K562 (cell line): ENCODE results near the gene PTPN9. TPM values are rescaled to one million over a fixed set of nuclear protein-coding genes. Genes with fewer than 3 reads are reported as not detected.

Source experiments
- ATAC-seq: fragments of 200-7000 bp; cut with Tn5 transposase; 3 replicates; pipeline ENCODE4 v1.9.1; 2020; ENCODE audit warnings: moderate library complexity
- BruUV-seq: library from RNA; stranded (reverse); fragments of 400-500 nt; replicated peaks from 2 replicates; lab custom pipeline; 2021; lab: Mats Ljungman, UMichigan
- CTCF ChIA-PET: fragments of 300-600 bp; formaldehyde crosslinking; extraction: SDS; loops from one replicate; lab custom pipeline; 2021; ENCODE audit warnings: low intra/inter-chr PET ratio; lab: Yijun Ruan, JAX
- POLR2A ChIA-PET: fragments of 300-600, 350-650 bp; sonication (Branson Sonifier 250); formaldehyde crosslinking; extraction: SDS; loops from one replicate; lab custom pipeline; 2021; ENCODE audit warnings: antibody characterized with exemption, inconsistent platforms; lab: Yijun Ruan, JAX
- DNase-seq, 4 experiments: peaks; one replicate each; pipeline versions ENCODE4 v3.0.0 to v3.0.0-alpha.2; 2011 to 2018; ENCODE audit warnings: low spot score in 3 of 4, mixed read lengths in 3 of 4; ENCODE audit errors: extremely low read depth in 1 of 4
- FAIRE-seq: peaks from 2 replicates; lab custom pipeline; 2011; peaks lifted over from hg19 to GRCh38; lab: Jason Lieb, UNC
- H2AFZ ChIP-seq: 2 replicates; pipeline ENCODE4 v1.6.0; 2011; ENCODE audit warnings: low read depth, low read length, control low read depth, inconsistent platforms
- H3K27ac ChIP-seq: fragments of 200-600 bp; 3 replicates; pipeline ENCODE4 v1.8.0; 2011; ENCODE audit warnings: low read depth, mild to moderate bottlenecking, control low read depth, inconsistent platforms, low read length, moderate library complexity, mixed read lengths; ENCODE audit errors: extremely low read depth
- H3K27me3 ChIP-seq, 2 experiments: fragments of 300-600 bp in 1 of 2; 2 replicates in 1 of 2; 3 replicates in 1 of 2; pipeline versions ENCODE4 v1.6.0 to v1.8.0; 2011; ENCODE audit warnings: inconsistent platforms in 2 of 2, low read length in 2 of 2, mild to moderate bottlenecking in 1 of 2, mixed read lengths in 1 of 2, moderate library complexity in 1 of 2; ENCODE audit not compliant: control insufficient read depth in 2 of 2, insufficient read depth in 2 of 2
- H3K36me3 ChIP-seq: fragments of 300-600 bp; 3 replicates; pipeline ENCODE4 v1.8.0; 2011; ENCODE audit warnings: mild to moderate bottlenecking, low read length, inconsistent platforms; ENCODE audit not compliant: control insufficient read depth, insufficient read depth
- H3K4me1 ChIP-seq, 2 experiments: fragments of 200-600 bp in 1 of 2; replicated peaks in 1 of 2; 2 replicates in 1 of 2; 3 replicates in 1 of 2; pipeline versions ENCODE4 v1.5.1 to v1.8.0; 2011; ENCODE audit warnings: inconsistent platforms in 2 of 2, low read length in 2 of 2, mild to moderate bottlenecking in 1 of 2, mixed read lengths in 1 of 2, moderate library complexity in 1 of 2; ENCODE audit not compliant: control insufficient read depth in 2 of 2, insufficient read depth in 2 of 2
- H3K4me2 ChIP-seq: 2 replicates; pipeline ENCODE4 v1.6.1; 2011; ENCODE audit warnings: low read length, control low read depth, inconsistent platforms, mixed read lengths; ENCODE audit not compliant: insufficient read depth
- H3K4me3 ChIP-seq: fragments of 200-600 bp; sonication (generic), shearing (Covaris generic); 2 replicates; pipeline ENCODE4 v1.5.1; 2016; ENCODE audit warnings: control low read depth, inconsistent platforms
- H3K79me2 ChIP-seq: fragments of 200-600 bp; 3 replicates; pipeline ENCODE4 v1.8.0; 2011; ENCODE audit warnings: low read length, inconsistent platforms; ENCODE audit not compliant: control insufficient read depth, insufficient read depth
- H3K9ac ChIP-seq, 2 experiments: 2 replicates each; pipeline versions ENCODE4 v1.6.0 to v1.6.1; 2011; ENCODE audit warnings: low read depth in 2 of 2, low read length in 2 of 2, control low read depth in 1 of 2, inconsistent platforms in 1 of 2, mild to moderate bottlenecking in 1 of 2, mixed read lengths in 1 of 2; ENCODE audit not compliant: insufficient read depth in 1 of 2
- H3K9me1 ChIP-seq: one replicate; pipeline ENCODE4 v1.6.0; 2011; ENCODE audit warnings: inconsistent platforms, mild to moderate bottlenecking, low read length, moderate library complexity; ENCODE audit not compliant: control insufficient read depth, insufficient read depth
- H3K9me3 ChIP-seq: replicated peaks from 2 replicates; pipeline ENCODE4 v1.5.1; 2011; ENCODE audit warnings: low read depth, low read length, inconsistent platforms; ENCODE audit not compliant: control insufficient read depth, insufficient read depth
- H4K20me1 ChIP-seq: replicated peaks from 2 replicates; pipeline ENCODE4 v1.6.1; 2011; ENCODE audit warnings: low read length, inconsistent platforms, mixed read lengths; ENCODE audit not compliant: control insufficient read depth, insufficient read depth
- CBFA2T3 ChIP-seq: fragments of 450-650 bp; IDR thresholded peaks from 2 replicates; pipeline ENCODE4 v1.6.1; 2017
- DPF2 ChIP-seq: fragments of 450-650 bp; IDR thresholded peaks from 2 replicates; pipeline ENCODE4 v1.6.1; 2016
- FOXJ2 ChIP-seq: fragments of 200-800 bp; sonication (Bioruptor generic); IDR thresholded peaks from 2 replicates; pipeline ENCODE4 v1.6.1; 2016; ENCODE audit warnings: missing genetic modification characterization, missing compliant biosample characterization
- NFIC ChIP-seq: fragments of 450-650 bp; IDR thresholded peaks from 2 replicates; pipeline ENCODE4 v1.6.1; 2017; ENCODE audit warnings: mild to moderate bottlenecking, inconsistent platforms
- TAL1 ChIP-seq: fragments of 450-650 bp; IDR thresholded peaks from 2 replicates; pipeline ENCODE4 v1.6.1; 2016; ENCODE audit warnings: mild to moderate bottlenecking
- TGIF2 ChIP-seq: sonication (generic); formaldehyde crosslinking; IDR thresholded peaks from 2 replicates; pipeline ENCODE4 v1.8.1; 2022; ENCODE audit warnings: mild to moderate bottlenecking, missing genetic modification reagents, moderate library complexity
- WGBS: fragments of 100-300 bp; shearing (Covaris generic); methylation state at CpG from one replicate; pipeline ENCODE4 v1.1.6; 2016; ENCODE audit warnings: low coverage, mixed read lengths; ENCODE audit not compliant: insufficient coverage; ENCODE audit errors: missing lambda C conversion rate; 5-methylcytosine and 5-hydroxymethylcytosine counted together
- in situ Hi-C: fragments of 300-500 bp; cut with MboI; formaldehyde crosslinking; loops from 4 replicates; pipeline ENCODE4 v1.15.0; 2018; ENCODE audit warnings: inconsistent platforms, mixed read lengths
- intact Hi-C: fragments of 100-400 bp; cut with micrococcal nuclease; formaldehyde crosslinking; loops from 2 replicates; pipeline ENCODE4 v1.14.2; 2022
- polyA plus RNA-seq, 8 experiments: library from polyadenylated mRNA; depleted of rRNA in 4 of 8; stranded (reverse) in 5 of 8; unstranded in 3 of 8; fragments of >200 nt; fragmentation: Nextera tagmentation in 2 of 8; fragmentation: Illumina TruSeq in 1 of 8; extraction: Ambion mirVana in 2 of 8; extraction: Trizol in 1 of 8; gene quantifications; 2 replicates each; pipeline versions ENCODE4 v1.2.1 to v1.2.3, GENCODE V29; 2011 to 2014; ENCODE audit warnings: inconsistent platforms in 1 of 8, missing spikeins in 1 of 8
- total RNA-seq, 7 experiments: library from RNA; depleted of rRNA in 6 of 7; stranded (reverse); fragments of >200 nt in 6 of 7; fragmentation: Illumina TruSeq in 2 of 7; extraction: Trizol in 2 of 7; gene quantifications; 2 replicates each; pipeline versions ENCODE4 v1.2.1 to v1.2.3, GENCODE V29; 2011 to 2021; ENCODE audit warnings: low replicate concordance in 1 of 7
- TF ChIP-seq, protein P1 (sequence below): IDR thresholded peaks from 3 replicates; pipeline ENCODE4 v1.6.1; 2011; ENCODE audit warnings: borderline replicate concordance, mild to moderate bottlenecking, moderate library complexity; ENCODE audit not compliant: insufficient read length; ENCODE audit errors: extremely low read depth
- TF ChIP-seq, protein P2 (sequence below): fragments of 450-650 bp; IDR thresholded peaks from 2 replicates; pipeline ENCODE4 v1.6.1; 2016

PTPN9 gene
- total and polyA plus RNA-seq, 9 of the 15 experiments (the other 6 are each of a cell fraction or from before 2014, with no cell fraction given), result 5.0 to 24.0 (median 14.2) TPM

DNA sequence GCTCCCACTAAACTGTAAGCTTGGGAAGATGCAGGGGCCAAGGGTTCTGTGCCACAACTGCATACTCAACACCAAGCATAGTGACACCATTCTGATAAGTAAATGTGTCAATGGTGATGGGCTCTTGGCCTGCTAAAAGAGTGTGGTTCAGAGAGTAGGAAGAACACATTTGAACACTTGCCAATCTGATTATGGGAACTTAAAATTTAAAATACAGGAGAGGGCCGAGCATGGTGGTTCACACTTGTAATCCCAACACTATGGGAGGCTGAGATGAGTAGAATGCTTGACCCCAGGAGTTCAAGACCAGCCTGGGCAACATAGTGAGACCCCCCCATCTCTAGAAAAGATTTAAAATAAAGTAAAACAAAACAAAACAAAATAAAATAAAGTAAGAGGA, 34.1 kb downstream of the PTPN9 start:
- no peak overlapping the region for H2AFZ ChIP-seq
- POLR2A ChIA-PET, result interaction anchor here (0.9 to 3.1 kb wide), 3 partner anchors 8 to 17 kb away, joined by 3 to 15 read pairs (median 12); no protein-coding TSS in a partner anchor
- no peak overlapping the region for H3K9ac ChIP-seq
- H3K9me1 ChIP-seq, result no peaks in the 10 kb centered on the region
- DNase-seq (peak in 2 of 4 experiments; percentile 29 to 50), FAIRE-seq (no peak), ATAC-seq (peak; percentile 56)
- CTCF ChIA-PET, result no interaction called here
- no peaks in the 10 kb centered on the region for H3K27me3 ChIP-seq
- 0% methylated on average over 1 of the region's 1 CpG for WGBS
- peaks cover 9% of the 10 kb centered on the region for H3K79me2 ChIP-seq
- no peaks in the 10 kb centered on the region for H3K36me3 ChIP-seq
- no peaks in the 10 kb centered on the region for H4K20me1 ChIP-seq
- H3K9me3 ChIP-seq, result no peaks in the 10 kb centered on the region
- peak overlapping the region; percentile 11; the same call in 1 of the 3 replicates for H3K27ac ChIP-seq
- peaks cover 8 to 22% of the 10 kb centered on the region in 2 experiments; a peak in 3 of 5 replicates for H3K4me1 ChIP-seq
- intact Hi-C loops (no loop called here), in situ Hi-C loops (no loop called here)
- no peak overlapping the region for H3K4me3 ChIP-seq
- peak; percentile 32; the same call in 1 of the 2 replicates for TF ChIP-seq DPF2
- no peak for TF ChIP-seq TAL1
- TF ChIP-seq FOXJ2 (tag), result 0 out of 2 replicates have a peak, but pooled peaks have one; percentile 4
- TF ChIP-seq CBFA2T3, result peak; percentile 25
- TF ChIP-seq, protein P1, sequence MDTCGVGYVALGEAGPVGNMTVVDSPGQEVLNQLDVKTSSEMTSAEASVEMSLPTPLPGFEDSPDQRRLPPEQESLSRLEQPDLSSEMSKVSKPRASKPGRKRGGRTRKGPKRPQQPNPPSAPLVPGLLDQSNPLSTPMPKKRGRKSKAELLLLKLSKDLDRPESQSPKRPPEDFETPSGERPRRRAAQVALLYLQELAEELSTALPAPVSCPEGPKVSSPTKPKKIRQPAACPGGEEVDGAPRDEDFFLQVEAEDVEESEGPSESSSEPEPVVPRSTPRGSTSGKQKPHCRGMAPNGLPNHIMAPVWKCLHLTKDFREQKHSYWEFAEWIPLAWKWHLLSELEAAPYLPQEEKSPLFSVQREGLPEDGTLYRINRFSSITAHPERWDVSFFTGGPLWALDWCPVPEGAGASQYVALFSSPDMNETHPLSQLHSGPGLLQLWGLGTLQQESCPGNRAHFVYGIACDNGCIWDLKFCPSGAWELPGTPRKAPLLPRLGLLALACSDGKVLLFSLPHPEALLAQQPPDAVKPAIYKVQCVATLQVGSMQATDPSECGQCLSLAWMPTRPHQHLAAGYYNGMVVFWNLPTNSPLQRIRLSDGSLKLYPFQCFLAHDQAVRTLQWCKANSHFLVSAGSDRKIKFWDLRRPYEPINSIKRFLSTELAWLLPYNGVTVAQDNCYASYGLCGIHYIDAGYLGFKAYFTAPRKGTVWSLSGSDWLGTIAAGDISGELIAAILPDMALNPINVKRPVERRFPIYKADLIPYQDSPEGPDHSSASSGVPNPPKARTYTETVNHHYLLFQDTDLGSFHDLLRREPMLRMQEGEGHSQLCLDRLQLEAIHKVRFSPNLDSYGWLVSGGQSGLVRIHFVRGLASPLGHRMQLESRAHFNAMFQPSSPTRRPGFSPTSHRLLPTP, result no peak
- TF ChIP-seq TGIF2 (CRISPR knock-in tag), result no peak
- TF ChIP-seq, protein P2, sequence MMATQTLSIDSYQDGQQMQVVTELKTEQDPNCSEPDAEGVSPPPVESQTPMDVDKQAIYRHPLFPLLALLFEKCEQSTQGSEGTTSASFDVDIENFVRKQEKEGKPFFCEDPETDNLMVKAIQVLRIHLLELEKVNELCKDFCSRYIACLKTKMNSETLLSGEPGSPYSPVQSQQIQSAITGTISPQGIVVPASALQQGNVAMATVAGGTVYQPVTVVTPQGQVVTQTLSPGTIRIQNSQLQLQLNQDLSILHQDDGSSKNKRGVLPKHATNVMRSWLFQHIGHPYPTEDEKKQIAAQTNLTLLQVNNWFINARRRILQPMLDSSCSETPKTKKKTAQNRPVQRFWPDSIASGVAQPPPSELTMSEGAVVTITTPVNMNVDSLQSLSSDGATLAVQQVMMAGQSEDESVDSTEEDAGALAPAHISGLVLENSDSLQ, result 0 out of 2 replicates have a peak, but pooled peaks have one; percentile 7
- peak; percentile 89 for TF ChIP-seq NFIC
- no peak overlapping the region for H3K4me2 ChIP-seq
- no TSS peak for BruUV-seq
